DND-41 (cell line): ENCODE results near the gene PPP3R1.

Experiments used
- CTCF ChIP-seq: IDR thresholded peaks from 2 replicates; pipeline ENCODE4 v1.5.1; 2012; ENCODE audit warnings: borderline replicate concordance, low read length, moderate library complexity, mild to moderate bottlenecking; ENCODE audit not compliant: poor library complexity, severe bottlenecking; ENCODE audit errors: extremely low read depth
- EZH2 ChIP-seq: IDR thresholded peaks from 3 replicates; pipeline ENCODE4 v1.6.1; 2012; ENCODE audit warnings: borderline replicate concordance, low read depth, mild to moderate bottlenecking, moderate library complexity, low read length, inconsistent platforms; ENCODE audit not compliant: severe bottlenecking

- no peak for TF ChIP-seq CTCF
- no peak for TF ChIP-seq EZH2
These were observed 101.3 kb downstream of the PPP3R1 start for GRCh38 chr2:68151037-68151436.
